Measurements from ENCODE around the gene PRKG1.

PRKG1 gene

DNA sequence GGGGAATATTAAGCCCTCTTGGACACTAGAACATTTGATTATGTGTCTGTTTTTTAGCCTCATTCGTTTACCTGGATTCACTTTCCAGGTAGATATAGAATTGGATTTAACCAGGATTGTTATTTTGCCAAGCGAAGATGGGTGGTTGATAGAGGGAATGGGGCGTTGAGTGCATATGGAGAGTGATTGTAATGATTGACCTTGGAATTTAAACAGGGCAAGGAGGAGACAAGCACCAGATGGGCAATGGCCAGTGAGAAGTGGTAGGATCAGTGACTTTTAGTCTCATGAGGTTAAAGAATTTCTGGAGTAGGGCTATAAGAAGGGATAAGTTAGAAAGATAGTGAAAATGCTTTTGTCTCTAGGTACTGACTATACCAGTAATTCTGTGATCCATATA lies 836.3 kb downstream of the PRKG1 start:
- DNase-seq = no peak

DNA sequence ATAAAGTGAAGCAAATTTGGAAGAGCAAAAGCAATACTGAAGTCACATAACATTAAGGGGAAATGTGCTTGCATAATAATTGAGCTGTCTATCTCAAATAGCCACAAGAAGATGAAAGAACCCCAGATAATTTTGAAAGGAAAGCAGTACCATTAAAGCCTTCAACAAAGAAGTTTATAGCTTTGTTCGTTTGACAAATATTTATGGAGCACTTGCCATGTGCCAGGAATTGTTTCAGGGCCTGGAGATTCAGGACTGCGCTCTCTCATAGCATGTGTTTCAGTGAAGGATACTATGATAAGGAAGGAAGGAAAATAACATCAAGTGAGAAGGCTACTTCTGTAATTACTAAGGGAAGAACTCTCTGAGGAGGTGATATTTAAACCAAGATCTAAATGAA lies 837.4 kb downstream of the PRKG1 start:
- DNase-seq = no peak

DNA sequence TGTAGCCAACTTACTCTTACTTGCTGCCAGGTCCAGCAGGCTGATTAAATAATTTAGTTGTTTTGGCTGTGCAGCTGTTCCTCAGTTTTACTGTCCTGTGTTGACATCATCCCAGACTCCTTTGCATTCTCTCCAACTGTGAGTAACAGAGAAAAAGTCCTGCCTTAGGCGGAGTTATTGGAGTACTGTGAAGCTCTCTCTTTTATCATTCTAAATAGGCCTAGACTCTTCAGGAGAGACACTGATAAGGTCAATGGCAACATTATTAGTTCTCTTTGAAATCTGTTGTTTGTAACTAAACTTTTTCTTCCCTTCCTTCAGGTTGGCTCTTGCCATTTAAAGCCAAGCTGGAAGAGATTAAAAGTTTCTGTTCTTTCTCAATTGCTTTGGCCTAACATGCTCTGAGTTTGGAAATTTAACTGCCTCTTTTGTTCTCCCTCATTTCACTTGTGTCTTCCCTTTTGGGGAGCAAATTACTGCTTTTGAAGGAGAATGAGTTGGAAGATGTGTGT lies 840.8 kb downstream of the PRKG1 start:
- no peak for DNase-seq

DNA sequence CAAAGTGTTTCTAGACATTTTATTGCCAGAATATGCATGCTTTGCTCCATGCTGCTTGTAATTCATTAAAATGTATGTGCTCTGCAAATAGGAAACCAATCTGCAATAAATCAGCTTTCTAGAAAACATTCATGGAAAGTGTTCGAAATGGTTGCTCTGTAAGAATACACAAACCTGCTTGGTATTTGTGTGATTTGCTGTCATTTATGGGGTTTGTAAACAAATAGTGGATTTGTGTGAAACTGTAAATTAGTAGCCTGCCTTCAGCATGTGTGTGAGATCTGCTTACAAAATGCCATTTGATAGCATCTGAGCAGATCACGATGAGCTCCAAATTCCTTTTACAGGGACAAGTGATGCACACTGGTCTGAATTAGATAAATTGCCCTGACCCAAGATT lies 844.2 kb downstream of the PRKG1 start:
- no peak for DNase-seq

DNA sequence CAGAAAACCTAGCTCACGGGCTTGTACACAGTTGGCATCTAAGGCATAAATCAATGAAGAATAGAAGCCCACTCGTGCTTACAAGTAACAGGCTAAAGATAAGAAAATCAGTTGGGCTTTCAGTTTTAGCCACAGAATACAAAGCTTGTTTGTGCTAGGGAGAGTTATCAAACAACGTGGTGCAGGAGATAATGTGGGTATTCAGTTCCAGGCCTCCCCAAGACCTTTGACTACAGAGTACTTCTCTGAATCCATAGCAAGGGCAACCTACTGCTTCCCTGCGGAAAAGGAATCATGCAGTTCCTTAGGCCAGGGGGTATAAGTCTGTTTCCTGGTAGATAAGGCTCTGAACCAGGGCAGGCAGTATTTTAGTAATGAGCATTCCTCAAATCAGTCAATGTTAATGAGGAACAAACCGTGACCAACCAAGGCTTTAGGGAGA lies 844.6 kb downstream of the PRKG1 start:
- no peak for DNase-seq

GRCh38 chr10:51920672-51921071 lies 846.4 kb downstream of the PRKG1 start:
- DNase-seq = no peak

DNA sequence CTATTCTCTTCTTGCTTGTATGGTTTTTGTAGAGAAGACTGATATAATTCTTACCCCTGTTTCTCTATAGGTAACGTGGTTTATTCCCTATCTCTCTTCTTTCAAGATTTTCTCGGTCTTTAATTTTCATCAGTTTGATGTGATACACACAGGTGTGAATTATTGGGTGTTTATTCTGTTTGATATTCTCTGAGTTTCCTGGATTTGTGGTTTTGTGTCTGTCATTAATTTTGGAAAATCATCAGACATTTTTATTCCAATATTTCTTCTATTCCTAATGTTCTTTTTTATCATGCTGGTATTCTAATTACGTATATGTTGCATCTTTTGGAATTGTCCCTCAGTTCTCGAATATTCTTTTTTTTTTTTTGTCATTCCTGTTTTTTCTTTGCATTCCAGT lies 850.1 kb downstream of the PRKG1 start:
- no peak for DNase-seq

GRCh38 chr10:51926337-51926736 lies 852.0 kb downstream of the PRKG1 start:
- DNase-seq = no peak

DNA sequence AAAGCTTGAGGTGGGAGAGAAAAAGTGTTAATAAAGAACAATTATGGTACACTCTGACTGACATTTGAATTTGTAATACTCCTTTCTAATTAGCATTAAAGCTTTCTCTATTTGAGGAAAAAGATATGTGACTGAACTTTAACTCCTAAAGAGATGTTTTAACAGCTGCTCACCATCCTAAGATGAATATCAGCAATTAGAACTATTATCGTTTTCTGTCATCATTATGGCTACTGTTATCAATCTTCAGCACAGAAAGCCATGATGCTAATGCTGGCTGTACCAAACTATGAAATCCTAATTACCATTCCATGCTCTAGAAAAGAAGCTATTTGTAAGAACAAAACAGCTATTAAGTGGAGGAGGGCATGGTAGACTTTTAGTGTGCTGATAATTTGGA lies 853.9 kb downstream of the PRKG1 start:
- DNase-seq = no peak

DNA sequence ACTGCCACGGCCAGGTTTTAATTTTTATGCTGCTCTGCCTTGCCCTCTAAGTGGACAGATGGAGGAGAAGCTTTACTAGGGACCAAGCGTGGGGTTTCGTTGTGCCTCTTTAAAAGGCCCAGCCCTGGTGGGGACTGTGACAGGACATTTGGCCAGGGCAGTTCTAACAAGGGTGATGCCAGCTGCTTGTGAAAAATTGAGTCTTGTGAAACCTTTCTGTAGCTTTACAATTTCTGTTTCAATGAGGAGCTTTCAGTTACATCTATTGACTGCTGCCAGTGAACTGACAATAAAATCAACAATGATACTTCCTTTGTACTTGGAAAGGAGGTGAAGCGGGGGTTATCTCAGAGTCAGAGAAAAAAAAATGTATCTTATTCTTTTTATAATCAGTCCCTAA lies 858.2 kb downstream of the PRKG1 start:
- DNase-seq = no peak

- no peak for DNase-seq
These were observed 860.1 kb downstream of the PRKG1 start for GRCh38 chr10:51934373-51934772.

GRCh38 chr10:51935341-51935740 lies 861.1 kb downstream of the PRKG1 start:
- no peak for DNase-seq

GRCh38 chr10:51937308-51938140 lies 863.2 kb downstream of the PRKG1 start:
- DNase-seq = no peak

- no peak for DNase-seq
These were observed 876.2 kb downstream of the PRKG1 start for GRCh38 chr10:51950371-51950995.

DNA sequence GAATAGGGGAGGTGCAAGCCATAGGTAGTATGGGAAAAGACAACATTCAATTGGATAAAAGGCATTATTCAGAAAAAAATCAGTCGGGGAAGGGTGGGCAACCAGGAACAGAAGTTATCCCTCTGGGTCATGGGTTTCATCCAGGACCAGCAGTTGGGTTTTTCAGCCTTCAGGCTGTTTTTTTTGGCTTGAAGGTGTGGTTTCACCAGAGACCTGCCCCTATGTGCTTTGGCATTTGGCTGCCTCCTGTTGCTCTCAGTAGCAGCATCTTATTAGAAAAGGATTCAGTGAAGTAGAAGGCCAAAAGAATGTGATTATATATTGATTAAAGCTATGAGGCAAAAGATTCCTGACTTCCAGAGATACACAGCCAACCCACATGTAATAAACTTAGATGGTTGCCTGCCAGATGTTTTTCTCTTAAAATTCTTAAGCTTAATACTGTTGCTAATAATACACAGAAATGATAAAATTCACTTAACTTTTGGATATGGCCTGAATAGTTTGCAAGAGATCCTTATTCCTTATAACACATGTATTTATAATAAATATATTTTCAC lies 876.8 kb downstream of the PRKG1 start:
- DNase-seq = no peak

GRCh38 chr10:51951601-51952000 lies 877.3 kb downstream of the PRKG1 start:
- DNase-seq = no peak

- DNase-seq = no peak
These were observed 877.8 kb downstream of the PRKG1 start for GRCh38 chr10:51952056-51952455.

DNA sequence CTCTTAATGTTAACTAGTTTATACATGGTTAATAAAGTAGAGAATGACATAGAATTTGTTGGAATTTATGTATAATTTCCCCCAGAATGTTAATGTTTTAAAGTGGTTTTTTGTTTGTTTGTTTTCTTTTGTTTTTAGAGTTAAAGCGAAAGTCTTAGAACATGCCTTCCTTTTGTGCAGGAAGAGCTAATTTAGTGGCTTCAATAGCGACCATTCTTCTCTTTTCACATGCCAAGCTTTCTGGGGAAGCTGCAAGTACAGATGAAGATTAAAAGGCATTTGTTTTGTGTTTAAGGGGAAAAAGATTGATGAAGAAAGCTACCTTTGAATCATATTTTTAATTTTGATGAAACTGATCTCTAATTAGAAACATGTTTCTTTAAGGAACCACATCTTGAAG lies 881.4 kb downstream of the PRKG1 start:
- no peak for DNase-seq

- DNase-seq = no peak
These were observed 882.5 kb downstream of the PRKG1 start for GRCh38 chr10:51956822-51957221.

DNA sequence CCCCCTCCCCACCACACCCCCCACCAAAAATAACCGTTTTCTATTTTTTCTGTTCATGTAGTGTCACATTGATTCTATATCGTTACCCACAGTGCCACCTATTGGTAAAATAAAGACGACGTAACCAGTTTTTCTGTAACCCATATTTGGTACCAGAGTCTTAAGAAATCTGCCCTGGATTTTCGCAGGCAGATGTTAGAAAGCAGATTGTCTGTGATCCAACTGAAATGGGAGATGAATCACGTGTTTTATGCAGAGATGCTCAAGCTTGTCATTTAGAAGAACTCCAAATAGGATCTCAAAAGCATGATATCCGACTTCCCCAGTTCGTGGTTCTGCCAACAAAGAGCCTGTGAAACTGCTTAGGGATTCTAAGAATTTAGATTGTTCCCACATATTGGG lies 886.2 kb downstream of the PRKG1 start:
- peak; percentile 8 for DNase-seq

DNA sequence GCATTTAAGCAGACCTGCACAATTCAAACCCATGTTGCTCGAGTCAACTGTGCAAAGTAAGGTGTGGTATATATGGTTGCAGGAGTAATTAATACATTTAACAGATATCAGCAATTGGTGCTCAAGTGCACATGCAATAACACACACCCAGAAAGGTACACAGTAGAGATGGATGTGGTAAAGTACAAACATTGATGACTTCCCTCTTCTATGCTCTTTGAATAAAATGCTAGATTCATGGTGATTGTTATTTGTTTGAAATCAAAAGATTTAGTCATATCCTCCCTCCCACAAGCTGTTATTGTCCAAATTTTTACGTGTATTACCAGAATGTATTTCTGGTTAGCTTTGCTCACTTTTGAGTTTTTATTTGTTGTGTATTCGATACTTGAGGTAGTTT lies 887.1 kb downstream of the PRKG1 start:
- DNase-seq = no peak

GRCh38 chr10:51964630-51965029 lies 890.3 kb downstream of the PRKG1 start:
- no peak for DNase-seq

GRCh38 chr10:51965451-51965850 lies 891.2 kb downstream of the PRKG1 start:
- no peak for DNase-seq

DNA sequence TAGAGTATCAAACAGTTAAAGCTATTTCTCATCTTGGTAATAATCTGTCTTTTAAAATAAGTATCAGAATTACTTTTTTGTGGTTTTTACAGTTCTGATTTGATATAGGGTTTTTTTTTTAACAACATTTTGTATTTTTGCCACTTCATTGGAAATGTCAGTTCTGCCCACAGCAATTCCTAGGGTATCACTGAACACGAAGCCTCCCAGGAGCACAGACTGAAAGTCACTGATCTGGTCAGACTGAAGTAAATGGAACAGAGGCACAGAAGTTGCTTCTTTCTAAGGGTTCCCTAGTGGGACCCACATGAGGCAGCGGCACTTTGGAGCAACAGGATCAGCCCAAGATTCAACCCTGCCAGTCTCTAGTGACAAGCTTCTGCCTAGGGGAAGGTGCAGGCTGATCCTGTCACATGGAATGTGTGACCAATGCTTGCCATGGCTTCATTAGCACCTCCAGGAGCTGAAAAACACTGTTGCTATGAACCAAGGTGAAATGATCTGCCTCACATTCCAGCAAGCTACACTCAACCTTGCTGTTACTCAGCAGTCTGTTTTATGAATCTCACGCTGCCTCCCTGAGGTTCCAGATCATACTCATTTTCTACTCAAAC lies 898.6 kb downstream of the PRKG1 start:
- DNase-seq = no peak

All from NCI-H2171 (cell line).